Keratinocyte (primary cell): Measurements from ENCODE around the gene LZTR1. TPM values are rescaled to one million over a fixed set of nuclear protein-coding genes. Genes with fewer than 3 reads are reported as not detected.

Experiments used
- DNase-seq: peaks from one replicate; pipeline ENCODE4 v3.0.0-alpha.2; 2011; ENCODE audit warnings: low read depth, missing footprints, low spot score
- FAIRE-seq: peaks from 2 replicates; lab custom pipeline; 2011; peaks lifted over from hg19 to GRCh38; lab: Jason Lieb, UNC
- H2AFZ ChIP-seq: 2 replicates; pipeline ENCODE4 v1.6.0; 2012; ENCODE audit warnings: low read length, control low read depth, inconsistent platforms; ENCODE audit not compliant: control insufficient read depth
- H3K27ac ChIP-seq: 2 replicates; pipeline ENCODE4 v1.5.1; 2011; ENCODE audit warnings: low read length; ENCODE audit not compliant: control insufficient read depth, insufficient read depth
- H3K27me3 ChIP-seq: 3 replicates; pipeline ENCODE4 v1.6.0; 2011; ENCODE audit warnings: low read length; ENCODE audit not compliant: control insufficient read depth, insufficient read depth; ENCODE audit errors: extremely low read depth
- H3K36me3 ChIP-seq, 2 experiments: 2 replicates in 1 of 2; 3 replicates in 1 of 2; pipeline ENCODE4 v1.5.1; 2011; ENCODE audit warnings: low read length in 2 of 2, mild to moderate bottlenecking in 1 of 2; ENCODE audit not compliant: control insufficient read depth in 2 of 2, insufficient read depth in 2 of 2; ENCODE audit errors: extremely low read depth in 1 of 2
- H3K4me1 ChIP-seq: 3 replicates; pipeline ENCODE4 v1.5.1; 2011; ENCODE audit warnings: low read length; ENCODE audit not compliant: control insufficient read depth, insufficient read depth; ENCODE audit errors: extremely low read depth
- H3K4me2 ChIP-seq: 3 replicates; pipeline ENCODE4 v1.6.0; 2011; ENCODE audit warnings: low read depth, low read length; ENCODE audit not compliant: control insufficient read depth, insufficient read depth; ENCODE audit errors: extremely low read depth
- H3K4me3 ChIP-seq, 3 experiments: fragments of 200-600 bp in 1 of 3; sonication (generic) in 1 of 3; 2 replicates in 2 of 3; 3 replicates in 1 of 3; pipeline ENCODE4 v1.5.1; 2011 to 2016; ENCODE audit warnings: low read length in 3 of 3, mild to moderate bottlenecking in 3 of 3, control low read depth in 2 of 3, inconsistent platforms in 1 of 3, low read depth in 1 of 3, mixed read lengths in 1 of 3, mixed run types in 1 of 3, moderate library complexity in 1 of 3; ENCODE audit not compliant: control insufficient read depth in 2 of 3, insufficient read depth in 2 of 3; ENCODE audit errors: extremely low read depth in 1 of 3
- H3K79me2 ChIP-seq: 2 replicates; pipeline ENCODE4 v1.6.0; 2012; ENCODE audit warnings: low read length; ENCODE audit not compliant: control insufficient read depth, insufficient read depth
- H3K9ac ChIP-seq: 3 replicates; pipeline ENCODE4 v1.6.0; 2011; ENCODE audit warnings: low read length; ENCODE audit not compliant: control insufficient read depth, insufficient read depth; ENCODE audit errors: extremely low read depth
- H3K9me1 ChIP-seq: 3 replicates; pipeline ENCODE4 v1.6.0; 2011; ENCODE audit warnings: low read length; ENCODE audit not compliant: control insufficient read depth, insufficient read depth; ENCODE audit errors: extremely low read depth
- H3K9me3 ChIP-seq: 2 replicates; pipeline ENCODE4 v1.5.1; 2012; ENCODE audit warnings: low read depth, low read length; ENCODE audit not compliant: control insufficient read depth
- H4K20me1 ChIP-seq: 3 replicates; pipeline ENCODE4 v1.6.0; 2011; ENCODE audit warnings: low read length; ENCODE audit not compliant: control insufficient read depth, insufficient read depth; ENCODE audit errors: extremely low read depth
- CTCF ChIP-seq, 3 experiments: IDR thresholded peaks in 1 of 3; conservative IDR thresholded peaks in 1 of 3; optimal IDR thresholded peaks in 1 of 3; 2 replicates in 2 of 3; 3 replicates in 1 of 3; pipeline versions ENCODE3 to v1.5.1; 2011; ENCODE audit warnings: low read length in 3 of 3, mild to moderate bottlenecking in 3 of 3, moderate library complexity in 2 of 3, control low read depth in 1 of 3, inconsistent platforms in 1 of 3; ENCODE audit not compliant: insufficient read depth in 2 of 3; ENCODE audit errors: extremely low read depth in 1 of 3
- EZH2 ChIP-seq: IDR thresholded peaks from one replicate; pipeline ENCODE4 v1.6.1; 2012; ENCODE audit warnings: inconsistent platforms, mild to moderate bottlenecking, low read length, moderate library complexity
- dilution Hi-C: fragments of 300-500 bp; cut with MboI; formaldehyde crosslinking; loops from one replicate; pipeline ENCODE4 v1.7.0; 2020; ENCODE audit warnings: low sequenced_read_pairs; ENCODE audit not compliant: extremely low pct_ligation_motif_present
- polyA plus RNA-seq, 5 experiments: library from polyadenylated mRNA; depleted of rRNA in 3 of 5; stranded (reverse) in 3 of 5; stranded (forward) in 1 of 5; unstranded in 1 of 5; fragments of >200 nt; gene quantifications; 1 replicate in 1 of 5; 2 replicates in 3 of 5; 3 replicates in 1 of 5; pipeline versions ENCODE4 v1.2.1 to v1.2.3, GENCODE V29; 2011 to 2012; ENCODE audit warnings: missing spikeins in 2 of 5, low read depth in 1 of 5, low replicate concordance in 1 of 5

LZTR1 gene
- polyA plus RNA-seq, 1 donor (not counting 4 experiments of a cell fraction or from before 2014, with no cell fraction given): 37.0 TPM

- Histone ChIP-seq H3K9me1 (no peaks in the 10 kb centered on the region), H3K36me3 (peaks cover 25 to 28% of the 10 kb centered on the region in 2 experiments), H3K4me3 (no peak overlapping the region), H3K79me2 (peaks cover 23% of the 10 kb centered on the region), H4K20me1 (peaks cover 4% of the 10 kb centered on the region), H3K9ac (no peak overlapping the region), H3K4me2 (no peak overlapping the region), H3K27me3 (no peaks in the 10 kb centered on the region), H3K27ac (no peak overlapping the region), H3K4me1 (peaks cover 16% of the 10 kb centered on the region), H3K9me3 (no peaks in the 10 kb centered on the region), H2AFZ (no peak overlapping the region)
- dilution Hi-C loops: no loop called here
- DNase-seq (no peak), FAIRE-seq (no peak)
- TF ChIP-seq CTCF (optimal IDR thresholded peaks at IDR 0.05 in 1 of 3, IDR thresholded peaks at IDR 0.05 in 1 of 3, conservative IDR thresholded peaks at IDR 0.05 in 1 of 3; ENCODE audit: extremely low read depth in 1 of 3, insufficient read depth in 2 of 3, low read length in 3 of 3): no peak
Observed at GRCh38 chr22:20985720-20986119, 3.6 kb downstream of the LZTR1 start.

GRCh38 chr22:20986365-20986764 is 4.3 kb downstream of the LZTR1 start:
- Histone ChIP-seq H3K27ac (no peak overlapping the region), H3K9me3 (no peaks in the 10 kb centered on the region), H3K27me3 (no peaks in the 10 kb centered on the region), H4K20me1 (peaks cover 4% of the 10 kb centered on the region), H3K4me3 (no peak overlapping the region), H2AFZ (no peak overlapping the region), H3K36me3 (peaks cover 29 to 32% of the 10 kb centered on the region in 2 experiments), H3K9ac (no peak overlapping the region), H3K9me1 (no peaks in the 10 kb centered on the region), H3K79me2 (peaks cover 23% of the 10 kb centered on the region), H3K4me2 (no peak overlapping the region), H3K4me1 (peaks cover 11% of the 10 kb centered on the region)
- DNase-seq (no peak), FAIRE-seq (no peak)
- dilution Hi-C loops: no loop called here
- TF ChIP-seq CTCF (optimal IDR thresholded peaks at IDR 0.05 in 1 of 3, IDR thresholded peaks at IDR 0.05 in 1 of 3, conservative IDR thresholded peaks at IDR 0.05 in 1 of 3; ENCODE audit: extremely low read depth in 1 of 3, insufficient read depth in 2 of 3, low read length in 3 of 3): no peak
- TF ChIP-seq EZH2: no peak
